GM23248 (cell line): ENCODE results near the gene PLK5. TPM values are rescaled to one million over a fixed set of nuclear protein-coding genes. Genes with fewer than 3 reads are reported as not detected.
"Not testable (repeated sequence)": the region's sequence is repeated elsewhere in the genome, so short reads cannot be mapped to it uniquely, and the experiment has no call there.

Source experiments
- DNase-seq: peaks from one replicate; pipeline ENCODE4 v3.0.0-alpha.2; 2015
- H2AFZ ChIP-seq: fragments of 200-600 bp; sonication (generic); 2 replicates; pipeline ENCODE4 v1.6.1; 2016; ENCODE audit warnings: antibody characterized with exemption
- H3F3A ChIP-seq: fragments of 200-600 bp; sonication (generic); 2 replicates; pipeline ENCODE4 v1.6.1; 2016; ENCODE audit warnings: mild to moderate bottlenecking, antibody characterized with exemption, mixed run types; ENCODE audit not compliant: insufficient read depth
- H3K27ac ChIP-seq: fragments of 200-600 bp; sonication (generic); 2 replicates; pipeline ENCODE4 v1.5.1; 2016; ENCODE audit warnings: mild to moderate bottlenecking
- H3K27me3 ChIP-seq: fragments of 200-600 bp; sonication (generic); replicated peaks from 2 replicates; pipeline ENCODE4 v1.6.1; 2016; ENCODE audit warnings: mild to moderate bottlenecking; ENCODE audit not compliant: insufficient read depth
- H3K36me3 ChIP-seq: fragments of 200-600 bp; sonication (generic); 2 replicates; pipeline ENCODE4 v1.6.1; 2016; ENCODE audit warnings: low read depth, mild to moderate bottlenecking
- H3K4me1 ChIP-seq: fragments of 200-600 bp; sonication (generic); 2 replicates; pipeline ENCODE4 v1.6.1; 2016; ENCODE audit warnings: mild to moderate bottlenecking; ENCODE audit not compliant: insufficient read depth
- H3K4me2 ChIP-seq: fragments of 200-600 bp; sonication (generic); one replicate; pipeline ENCODE4 v1.6.1; 2016; ENCODE audit warnings: mild to moderate bottlenecking; ENCODE audit not compliant: unreplicated experiment
- H3K4me3 ChIP-seq: fragments of 200-600 bp; sonication (generic); 2 replicates; pipeline ENCODE4 v1.5.1; 2016; ENCODE audit warnings: mild to moderate bottlenecking
- H3K79me2 ChIP-seq: fragments of 200-600 bp; sonication (generic); 2 replicates; pipeline ENCODE4 v1.6.1; 2016; ENCODE audit warnings: mild to moderate bottlenecking; ENCODE audit not compliant: insufficient read depth
- H3K9ac ChIP-seq: fragments of 200-600 bp; sonication (generic); 2 replicates; pipeline ENCODE4 v1.6.1; 2016; ENCODE audit warnings: mild to moderate bottlenecking
- H3K9me2 ChIP-seq: fragments of 200-600 bp; sonication (generic); 2 replicates; pipeline ENCODE4 v1.6.1; 2016; ENCODE audit warnings: mixed run types, mild to moderate bottlenecking, moderate library complexity; ENCODE audit not compliant: insufficient read depth
- H3K9me3 ChIP-seq: fragments of 200-600 bp; sonication (generic); one replicate; pipeline ENCODE4 v1.6.1; 2017; ENCODE audit warnings: low read depth
- H4K20me1 ChIP-seq: fragments of 200-600 bp; sonication (generic); 2 replicates; pipeline ENCODE4 v1.6.0; 2016; ENCODE audit not compliant: insufficient read depth
- EZH2 ChIP-seq: fragments of 200-600 bp; sonication (generic); IDR thresholded peaks from 2 replicates; pipeline ENCODE4 v1.6.1; 2018; ENCODE audit warnings: antibody characterized with exemption, mild to moderate bottlenecking; ENCODE audit not compliant: insufficient read depth, poor library complexity, severe bottlenecking
- EZH2phosphoT487 ChIP-seq: fragments of 200-600 bp; sonication (generic); IDR thresholded peaks from 2 replicates; pipeline ENCODE4 v1.6.1; 2018; ENCODE audit warnings: antibody characterized with exemption, moderate library complexity, mild to moderate bottlenecking, low read depth; ENCODE audit not compliant: insufficient read depth
- WGBS, 2 experiments: methylation state at CpG; one replicate each; pipeline ENCODE4 v1.1.6; 2015 to 2017; ENCODE audit warnings: low lambda C conversion rate in 2 of 2, low coverage in 1 of 2; ENCODE audit errors: missing lambda C conversion rate in 2 of 2; 5-methylcytosine and 5-hydroxymethylcytosine counted together
- in situ Hi-C: fragments of 300-500 bp; cut with MboI; formaldehyde crosslinking; loops from 2 replicates; pipeline ENCODE4 v1.15.0; 2020
- polyA plus RNA-seq: library from polyadenylated mRNA; unstranded; fragments of >200 nt; fragmentation: Nextera tagmentation; extraction: Ambion mirVana; gene quantifications from 2 replicates; pipeline ENCODE4 v1.2.1, GENCODE V29; 2016
- total RNA-seq: library from RNA; depleted of rRNA; stranded (reverse); fragments of >200 nt; shearing (Covaris generic); gene quantifications from 2 replicates; pipeline ENCODE4 v1.2.3, GENCODE V29; 2014

The PLK5 gene
- total and polyA plus RNA-seq, 2 experiments from 2014 or later: not detected

- H3K4me3 ChIP-seq: no peak overlapping the region
Observed at GRCh38 chr19:1538978-1539377, 15.1 kb downstream of the PLK5 start.

GRCh38 chr19:1539749-1540148 lies 15.9 kb downstream of the PLK5 start:
- 88 to 90% methylated on average over 11 of the region's 11 CpGs for WGBS, 2 experiments

More at GRCh38 chr19:1538978-1539377, 15.1 kb downstream of the PLK5 start:
- Histone ChIP-seq H3K4me2 (no peak overlapping the region), H3K79me2 (no peaks in the 10 kb centered on the region), H3K4me1 (no peaks in the 10 kb centered on the region), H3K9ac (no peak overlapping the region), H3K36me3 (no peaks in the 10 kb centered on the region), H2AFZ (no peak overlapping the region), H4K20me1 (no peaks in the 10 kb centered on the region), H3F3A (no peaks in the 10 kb centered on the region), H3K9me3 (no peaks in the 10 kb centered on the region), H3K27me3 (peaks cover 8% of the 10 kb centered on the region; the same call in 1 of the 2 replicates), H3K27ac (no peak overlapping the region), H3K9me2 (no peaks in the 10 kb centered on the region)
- WGBS, 2 experiments: 17 to 20% methylated on average over 15 of the region's 15 CpGs
- TF ChIP-seq EZH2phosphoT487 (no peak), EZH2 (no peak)
- no peak for DNase-seq
- in situ Hi-C loops: no loop called here

GRCh38 chr19:1540365-1540925 lies 16.6 kb downstream of the PLK5 start:
- peaks cover 8% of the 10 kb centered on the region; the same call in 1 of the 2 replicates for H3K27me3 ChIP-seq
- no peaks in the 10 kb centered on the region for H3K9me3 ChIP-seq
- no peak overlapping the region for H2AFZ ChIP-seq
- in situ Hi-C loops: no loop called here
- H3K27ac ChIP-seq: no peak overlapping the region
- TF ChIP-seq EZH2phosphoT487 (no peak), EZH2 (no peak)
- no peak overlapping the region for H3K4me2 ChIP-seq
- H3K36me3 ChIP-seq: no peaks in the 10 kb centered on the region
- H3K4me1 ChIP-seq: no peaks in the 10 kb centered on the region
- no peaks in the 10 kb centered on the region for H3K9me2 ChIP-seq
- H3K9ac ChIP-seq: no peak overlapping the region
- WGBS, 2 experiments: 20 to 27% methylated on average over 15 to 17 of the region's 17 CpGs
- H3K79me2 ChIP-seq: no peaks in the 10 kb centered on the region
- no peaks in the 10 kb centered on the region for H3F3A ChIP-seq
- H4K20me1 ChIP-seq: no peaks in the 10 kb centered on the region
- no peak for DNase-seq
- H3K4me3 ChIP-seq: no peak overlapping the region

More at GRCh38 chr19:1539749-1540148, 15.9 kb downstream of the PLK5 start:
- H3K4me2 ChIP-seq, H3K79me2 ChIP-seq, H3K27ac ChIP-seq, H4K20me1 ChIP-seq, H3K27me3 ChIP-seq, in situ Hi-C loops, H3K9ac ChIP-seq, H3K4me3 ChIP-seq, DNase-seq, H3K4me1 ChIP-seq, H3F3A ChIP-seq, H2AFZ ChIP-seq, H3K9me3 ChIP-seq, H3K36me3 ChIP-seq, H3K9me2 ChIP-seq: not testable (repeated sequence)

GRCh38 chr19:1549332-1549945 lies 25.6 kb downstream of the PLK5 start:
- no peak for DNase-seq
- Histone ChIP-seq H3K79me2 (no peaks in the 10 kb centered on the region), H3K9ac (no peak overlapping the region), H2AFZ (no peak overlapping the region), H3K4me3 (no peak overlapping the region), H3F3A (no peaks in the 10 kb centered on the region), H3K9me2 (no peaks in the 10 kb centered on the region), H3K27me3 (no peaks in the 10 kb centered on the region), H4K20me1 (no peaks in the 10 kb centered on the region), H3K27ac (no peak overlapping the region), H3K36me3 (no peaks in the 10 kb centered on the region), H3K4me2 (no peak overlapping the region), H3K9me3 (no peaks in the 10 kb centered on the region), H3K4me1 (no peaks in the 10 kb centered on the region)
- in situ Hi-C loops: no loop called here
- no peak for TF ChIP-seq EZH2phosphoT487
- no peak for TF ChIP-seq EZH2
- 88 to 100% methylated on average over 2 to 4 of the region's 4 CpGs for WGBS, 2 experiments
